LHCN-M2 (cell line): ENCODE results near the gene KCNH4. TPM values are rescaled to one million over a fixed set of nuclear protein-coding genes. Genes with fewer than 3 reads are reported as not detected.

Experiments
- DNase-seq: peaks from one replicate; pipeline ENCODE4 v3.0.0-alpha.2; 2012; ENCODE audit warnings: low read depth
- total RNA-seq: library from RNA; depleted of rRNA; stranded (reverse); fragments of >200 nt; gene quantifications from 2 replicates; pipeline ENCODE4 v1.2.3, GENCODE V29; 2014

The KCNH4 gene
- total RNA-seq, 1 experiment from 2014 or later, result under 0.01 TPM

- DNase-seq, result no peak
Measured at GRCh38 chr17:42138749-42139492, 42.0 kb downstream of the KCNH4 start.

- no peak for DNase-seq
Measured at GRCh38 chr17:42136654-42137051, 44.3 kb downstream of the KCNH4 start.

GRCh38 chr17:42135664-42136653, 45.0 kb downstream of the KCNH4 start:
- peak; percentile 52 for DNase-seq

GRCh38 chr17:42135151-42135550, 45.8 kb downstream of the KCNH4 start:
- DNase-seq, result no peak

GRCh38 chr17:42133461-42134041, 47.4 kb downstream of the KCNH4 start:
- peak; percentile 62 for DNase-seq

- peak; percentile 93 for DNase-seq
Measured at GRCh38 chr17:42132941-42133340, 48.0 kb downstream of the KCNH4 start.

GRCh38 chr17:42131981-42132432, 48.9 kb downstream of the KCNH4 start:
- DNase-seq, result peak; percentile 35

GRCh38 chr17:42131232-42131631, 49.7 kb downstream of the KCNH4 start:
- DNase-seq, result no peak

- DNase-seq, result no peak
Measured at GRCh38 chr17:42130310-42130936, 50.5 kb downstream of the KCNH4 start.

- DNase-seq, result no peak
Measured at GRCh38 chr17:42129109-42129837, 51.7 kb downstream of the KCNH4 start.

- no peak for DNase-seq
Measured at GRCh38 chr17:42127414-42127813, 53.5 kb downstream of the KCNH4 start.

GRCh38 chr17:42126836-42127235, 54.1 kb downstream of the KCNH4 start:
- DNase-seq, result no peak

- DNase-seq, result no peak
Measured at GRCh38 chr17:42125565-42125964, 55.4 kb downstream of the KCNH4 start.

- DNase-seq, result no peak
Measured at GRCh38 chr17:42124256-42124655, 56.7 kb downstream of the KCNH4 start.

- no peak for DNase-seq
Measured at GRCh38 chr17:42122371-42123303, 58.3 kb downstream of the KCNH4 start, which contains the start of gene HSPB9. Gene HSPB9, plus strand, starts transcription at chr17:42122804. Its CDS starts 47 bp downstream, at chr17:42122851.

- peak; percentile 79 for DNase-seq
Measured at GRCh38 chr17:42120770-42121769, 59.9 kb downstream of the KCNH4 start, which contains the start of gene KAT2A. Gene KAT2A, minus strand, starts transcription at chr17:42121367. Its CDS starts 63 bp downstream, at chr17:42121304.

- DNase-seq, result peak; percentile 25
Measured at GRCh38 chr17:42120161-42120769, 60.7 kb downstream of the KCNH4 start.

- DNase-seq, result no peak
Measured at GRCh38 chr17:42119301-42119700, 61.6 kb downstream of the KCNH4 start.
